K562 (cell line): Measurements from ENCODE around the gene PNPLA8. TPM values are rescaled to one million over a fixed set of nuclear protein-coding genes. Genes with fewer than 3 reads are reported as not detected.

ENCODE experiments used
- ATAC-seq: fragments of 200-7000 bp; cut with Tn5 transposase; 3 replicates; pipeline ENCODE4 v1.9.1; 2020; ENCODE audit warnings: moderate library complexity
- BruUV-seq: library from RNA; stranded (reverse); fragments of 400-500 nt; replicated peaks from 2 replicates; lab custom pipeline; 2021; lab: Mats Ljungman, UMichigan
- CTCF ChIA-PET: fragments of 300-600 bp; formaldehyde crosslinking; extraction: SDS; loops from one replicate; lab custom pipeline; 2021; ENCODE audit warnings: low intra/inter-chr PET ratio; lab: Yijun Ruan, JAX
- POLR2A ChIA-PET: fragments of 300-600, 350-650 bp; sonication (Branson Sonifier 250); formaldehyde crosslinking; extraction: SDS; loops from one replicate; lab custom pipeline; 2021; ENCODE audit warnings: antibody characterized with exemption, inconsistent platforms; lab: Yijun Ruan, JAX
- DNase-seq, 4 experiments: peaks; one replicate each; pipeline versions ENCODE4 v3.0.0 to v3.0.0-alpha.2; 2011 to 2018; ENCODE audit warnings: low spot score in 3 of 4, mixed read lengths in 3 of 4; ENCODE audit errors: extremely low read depth in 1 of 4
- FAIRE-seq: peaks from 2 replicates; lab custom pipeline; 2011; peaks lifted over from hg19 to GRCh38; lab: Jason Lieb, UNC
- H2AFZ ChIP-seq: 2 replicates; pipeline ENCODE4 v1.6.0; 2011; ENCODE audit warnings: low read depth, low read length, control low read depth, inconsistent platforms
- H3K27ac ChIP-seq: fragments of 200-600 bp; 3 replicates; pipeline ENCODE4 v1.8.0; 2011; ENCODE audit warnings: low read depth, mild to moderate bottlenecking, control low read depth, inconsistent platforms, low read length, moderate library complexity, mixed read lengths; ENCODE audit errors: extremely low read depth
- H3K27me3 ChIP-seq, 2 experiments: fragments of 300-600 bp in 1 of 2; 2 replicates in 1 of 2; 3 replicates in 1 of 2; pipeline versions ENCODE4 v1.6.0 to v1.8.0; 2011; ENCODE audit warnings: inconsistent platforms in 2 of 2, low read length in 2 of 2, mild to moderate bottlenecking in 1 of 2, mixed read lengths in 1 of 2, moderate library complexity in 1 of 2; ENCODE audit not compliant: control insufficient read depth in 2 of 2, insufficient read depth in 2 of 2
- H3K36me3 ChIP-seq: fragments of 300-600 bp; 3 replicates; pipeline ENCODE4 v1.8.0; 2011; ENCODE audit warnings: mild to moderate bottlenecking, low read length, inconsistent platforms; ENCODE audit not compliant: control insufficient read depth, insufficient read depth
- H3K4me1 ChIP-seq, 2 experiments: fragments of 200-600 bp in 1 of 2; replicated peaks in 1 of 2; 2 replicates in 1 of 2; 3 replicates in 1 of 2; pipeline versions ENCODE4 v1.5.1 to v1.8.0; 2011; ENCODE audit warnings: inconsistent platforms in 2 of 2, low read length in 2 of 2, mild to moderate bottlenecking in 1 of 2, mixed read lengths in 1 of 2, moderate library complexity in 1 of 2; ENCODE audit not compliant: control insufficient read depth in 2 of 2, insufficient read depth in 2 of 2
- H3K4me2 ChIP-seq: 2 replicates; pipeline ENCODE4 v1.6.1; 2011; ENCODE audit warnings: low read length, control low read depth, inconsistent platforms, mixed read lengths; ENCODE audit not compliant: insufficient read depth
- H3K4me3 ChIP-seq: fragments of 200-600 bp; sonication (generic), shearing (Covaris generic); 2 replicates; pipeline ENCODE4 v1.5.1; 2016; ENCODE audit warnings: control low read depth, inconsistent platforms
- H3K79me2 ChIP-seq: fragments of 200-600 bp; 3 replicates; pipeline ENCODE4 v1.8.0; 2011; ENCODE audit warnings: low read length, inconsistent platforms; ENCODE audit not compliant: control insufficient read depth, insufficient read depth
- H3K9ac ChIP-seq, 2 experiments: 2 replicates each; pipeline versions ENCODE4 v1.6.0 to v1.6.1; 2011; ENCODE audit warnings: low read depth in 2 of 2, low read length in 2 of 2, control low read depth in 1 of 2, inconsistent platforms in 1 of 2, mild to moderate bottlenecking in 1 of 2, mixed read lengths in 1 of 2; ENCODE audit not compliant: insufficient read depth in 1 of 2
- H3K9me1 ChIP-seq: one replicate; pipeline ENCODE4 v1.6.0; 2011; ENCODE audit warnings: inconsistent platforms, mild to moderate bottlenecking, low read length, moderate library complexity; ENCODE audit not compliant: control insufficient read depth, insufficient read depth
- H3K9me3 ChIP-seq: replicated peaks from 2 replicates; pipeline ENCODE4 v1.5.1; 2011; ENCODE audit warnings: low read depth, low read length, inconsistent platforms; ENCODE audit not compliant: control insufficient read depth, insufficient read depth
- H4K20me1 ChIP-seq: replicated peaks from 2 replicates; pipeline ENCODE4 v1.6.1; 2011; ENCODE audit warnings: low read length, inconsistent platforms, mixed read lengths; ENCODE audit not compliant: control insufficient read depth, insufficient read depth
- FOXP1 ChIP-seq: sonication (generic); formaldehyde crosslinking; IDR thresholded peaks from 2 replicates; pipeline ENCODE4 v1.8.0; 2022; ENCODE audit warnings: mild to moderate bottlenecking, missing genetic modification reagents
- HMG20B ChIP-seq: fragments of 250-450 bp; sonication (Bioruptor Pico); IDR thresholded peaks from 2 replicates; pipeline ENCODE4 v1.5.0; 2021; ENCODE audit warnings: mild to moderate bottlenecking
- MEF2A ChIP-seq: IDR thresholded peaks from 2 replicates; pipeline ENCODE4 v1.6.1; 2011; ENCODE audit warnings: low read depth, mild to moderate bottlenecking, low read length, moderate library complexity; ENCODE audit not compliant: control insufficient read depth
- PML ChIP-seq: IDR thresholded peaks from 2 replicates; pipeline ENCODE4 v1.6.1; 2012; ENCODE audit warnings: low read length, inconsistent platforms
- PTTG1 ChIP-seq: fragments of 450-650 bp; IDR thresholded peaks from 2 replicates; pipeline ENCODE4 v1.6.1; 2016; ENCODE audit warnings: low read depth, mild to moderate bottlenecking, missing genetic modification characterization, missing compliant biosample characterization
- SMARCA4 ChIP-seq: fragments of 450-650 bp; IDR thresholded peaks from 2 replicates; pipeline ENCODE4 v1.6.1; 2016
- STAG1 ChIP-seq: sonication (generic); formaldehyde crosslinking; IDR thresholded peaks from 2 replicates; pipeline ENCODE4 v1.5.0; 2020; ENCODE audit warnings: missing genetic modification reagents, borderline replicate concordance
- TAL1 ChIP-seq: fragments of 450-650 bp; IDR thresholded peaks from 2 replicates; pipeline ENCODE4 v1.6.1; 2016; ENCODE audit warnings: mild to moderate bottlenecking
- TRIM28 ChIP-seq: fragments of 450-650 bp; IDR thresholded peaks from 2 replicates; pipeline ENCODE4 v1.6.1; 2017
- ZNF134 ChIP-seq: fragments of 250-450 bp; sonication (Bioruptor Pico); conservative IDR thresholded peaks from 2 replicates; pipeline ENCODE4 v1.4.0; 2020
- ZNF197 ChIP-seq: fragments of 200-800 bp; sonication (Bioruptor generic); IDR thresholded peaks from 2 replicates; pipeline ENCODE4 v1.6.1; 2016; ENCODE audit warnings: low read depth, missing genetic modification characterization, missing compliant biosample characterization
- WGBS: fragments of 100-300 bp; shearing (Covaris generic); methylation state at CpG from one replicate; pipeline ENCODE4 v1.1.6; 2016; ENCODE audit warnings: low coverage, mixed read lengths; ENCODE audit not compliant: insufficient coverage; ENCODE audit errors: missing lambda C conversion rate; 5-methylcytosine and 5-hydroxymethylcytosine counted together
- in situ Hi-C: fragments of 300-500 bp; cut with MboI; formaldehyde crosslinking; loops from 4 replicates; pipeline ENCODE4 v1.15.0; 2018; ENCODE audit warnings: inconsistent platforms, mixed read lengths
- intact Hi-C: fragments of 100-400 bp; cut with micrococcal nuclease; formaldehyde crosslinking; loops from 2 replicates; pipeline ENCODE4 v1.14.2; 2022
- polyA plus RNA-seq, 8 experiments: library from polyadenylated mRNA; depleted of rRNA in 4 of 8; stranded (reverse) in 5 of 8; unstranded in 3 of 8; fragments of >200 nt; fragmentation: Nextera tagmentation in 2 of 8; fragmentation: Illumina TruSeq in 1 of 8; extraction: Ambion mirVana in 2 of 8; extraction: Trizol in 1 of 8; gene quantifications; 2 replicates each; pipeline versions ENCODE4 v1.2.1 to v1.2.3, GENCODE V29; 2011 to 2014; ENCODE audit warnings: inconsistent platforms in 1 of 8, missing spikeins in 1 of 8
- total RNA-seq, 7 experiments: library from RNA; depleted of rRNA in 6 of 7; stranded (reverse); fragments of >200 nt in 6 of 7; fragmentation: Illumina TruSeq in 2 of 7; extraction: Trizol in 2 of 7; gene quantifications; 2 replicates each; pipeline versions ENCODE4 v1.2.1 to v1.2.3, GENCODE V29; 2011 to 2021; ENCODE audit warnings: low replicate concordance in 1 of 7
- TF ChIP-seq, protein P1 (sequence below): sonication (generic); formaldehyde crosslinking; IDR thresholded peaks from 2 replicates; pipeline ENCODE4 v1.8.1; 2023; ENCODE audit warnings: mild to moderate bottlenecking, missing genetic modification reagents
- TF ChIP-seq, protein P2 (sequence below), 2 experiments: IDR thresholded peaks; 2 replicates each; pipeline ENCODE4 v1.6.1; 2012; ENCODE audit warnings: improper control_type of control experiment in 2 of 2, low read depth in 2 of 2, low read length in 2 of 2, borderline replicate concordance in 1 of 2
- TF ChIP-seq, protein P3 (sequence below): fragments of 450-650 bp; IDR thresholded peaks from 2 replicates; pipeline ENCODE4 v1.6.1; 2017; ENCODE audit warnings: antibody characterized with exemption, mild to moderate bottlenecking

Gene PNPLA8
- total and polyA plus RNA-seq, 9 of the 15 experiments (the other 6 are each of a cell fraction or from before 2014, with no cell fraction given): 12.8 to 27.6 (median 16.3) TPM

DNA sequence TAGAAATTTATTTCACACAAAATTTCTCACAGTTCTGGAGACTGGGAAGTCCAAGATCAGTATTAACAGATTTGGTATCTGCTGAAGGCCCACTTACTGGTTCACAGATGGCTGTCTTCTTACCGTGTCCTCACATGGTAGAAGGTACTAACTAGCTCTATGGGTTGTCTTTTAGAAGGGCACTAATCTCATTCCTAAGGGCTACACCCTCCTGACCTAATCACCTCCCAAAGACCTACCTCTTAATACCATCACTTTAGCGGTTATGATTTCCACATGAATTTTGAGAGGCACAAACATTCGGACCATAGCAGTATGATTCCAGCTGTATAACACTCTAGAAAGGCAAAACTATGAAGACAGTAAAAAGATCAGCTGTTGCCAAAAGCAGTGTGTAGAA, 8.0 kb downstream of the PNPLA8 start:
- H3K36me3 ChIP-seq: peaks cover 17% of the 10 kb centered on the region; the same call in 2 of the 3 replicates
- DNase-seq (no peak), ATAC-seq (no peak), FAIRE-seq (no peak)
- H3K4me3 ChIP-seq: no peak overlapping the region
- no peak overlapping the region for H2AFZ ChIP-seq
- H3K9me3 ChIP-seq: no peaks in the 10 kb centered on the region
- POLR2A ChIA-PET: interaction anchor here (0.6 to 2.1 kb wide), 4 partner anchors 7 to 52 kb away, joined by 3 to 12 read pairs (median 4); partner anchors contain the start of genes DNAJB9 and PNPLA8
- CTCF ChIA-PET: no interaction called here
- intact Hi-C loops (no loop called here), in situ Hi-C loops (no loop called here)
- no peaks in the 10 kb centered on the region for H3K27me3 ChIP-seq
- no peak overlapping the region for H3K27ac ChIP-seq
- H3K9ac ChIP-seq: no peak overlapping the region
- H3K79me2 ChIP-seq: peaks cover 14% of the 10 kb centered on the region
- no peak overlapping the region for H3K4me2 ChIP-seq
- H3K4me1 ChIP-seq: peaks cover 0 to under 1% of the 10 kb centered on the region in 2 experiments; a peak in 2 of 5 replicates
- 80% methylated on average over 3 of the region's 3 CpGs for WGBS
- H4K20me1 ChIP-seq: no peaks in the 10 kb centered on the region
- no peaks in the 10 kb centered on the region for H3K9me1 ChIP-seq
- BruUV-seq: no TSS peak
- TF ChIP-seq ZNF197 (CRISPR knock-in tag): no peak
- no peak for TF ChIP-seq PML
- no peak for TF ChIP-seq MEF2A
- no peak for TF ChIP-seq ZNF134 (CRISPR knock-in tag)
- no peak for TF ChIP-seq TRIM28
- TF ChIP-seq FOXP1 (CRISPR knock-in tag): no peak
- TF ChIP-seq PTTG1: no peak
- no peak for TF ChIP-seq HMG20B (CRISPR knock-in tag)
- TF ChIP-seq, protein P1, sequence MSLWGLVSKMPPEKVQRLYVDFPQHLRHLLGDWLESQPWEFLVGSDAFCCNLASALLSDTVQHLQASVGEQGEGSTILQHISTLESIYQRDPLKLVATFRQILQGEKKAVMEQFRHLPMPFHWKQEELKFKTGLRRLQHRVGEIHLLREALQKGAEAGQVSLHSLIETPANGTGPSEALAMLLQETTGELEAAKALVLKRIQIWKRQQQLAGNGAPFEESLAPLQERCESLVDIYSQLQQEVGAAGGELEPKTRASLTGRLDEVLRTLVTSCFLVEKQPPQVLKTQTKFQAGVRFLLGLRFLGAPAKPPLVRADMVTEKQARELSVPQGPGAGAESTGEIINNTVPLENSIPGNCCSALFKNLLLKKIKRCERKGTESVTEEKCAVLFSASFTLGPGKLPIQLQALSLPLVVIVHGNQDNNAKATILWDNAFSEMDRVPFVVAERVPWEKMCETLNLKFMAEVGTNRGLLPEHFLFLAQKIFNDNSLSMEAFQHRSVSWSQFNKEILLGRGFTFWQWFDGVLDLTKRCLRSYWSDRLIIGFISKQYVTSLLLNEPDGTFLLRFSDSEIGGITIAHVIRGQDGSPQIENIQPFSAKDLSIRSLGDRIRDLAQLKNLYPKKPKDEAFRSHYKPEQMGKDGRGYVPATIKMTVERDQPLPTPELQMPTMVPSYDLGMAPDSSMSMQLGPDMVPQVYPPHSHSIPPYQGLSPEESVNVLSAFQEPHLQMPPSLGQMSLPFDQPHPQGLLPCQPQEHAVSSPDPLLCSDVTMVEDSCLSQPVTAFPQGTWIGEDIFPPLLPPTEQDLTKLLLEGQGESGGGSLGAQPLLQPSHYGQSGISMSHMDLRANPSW: no peak
- TF ChIP-seq, protein P2, sequence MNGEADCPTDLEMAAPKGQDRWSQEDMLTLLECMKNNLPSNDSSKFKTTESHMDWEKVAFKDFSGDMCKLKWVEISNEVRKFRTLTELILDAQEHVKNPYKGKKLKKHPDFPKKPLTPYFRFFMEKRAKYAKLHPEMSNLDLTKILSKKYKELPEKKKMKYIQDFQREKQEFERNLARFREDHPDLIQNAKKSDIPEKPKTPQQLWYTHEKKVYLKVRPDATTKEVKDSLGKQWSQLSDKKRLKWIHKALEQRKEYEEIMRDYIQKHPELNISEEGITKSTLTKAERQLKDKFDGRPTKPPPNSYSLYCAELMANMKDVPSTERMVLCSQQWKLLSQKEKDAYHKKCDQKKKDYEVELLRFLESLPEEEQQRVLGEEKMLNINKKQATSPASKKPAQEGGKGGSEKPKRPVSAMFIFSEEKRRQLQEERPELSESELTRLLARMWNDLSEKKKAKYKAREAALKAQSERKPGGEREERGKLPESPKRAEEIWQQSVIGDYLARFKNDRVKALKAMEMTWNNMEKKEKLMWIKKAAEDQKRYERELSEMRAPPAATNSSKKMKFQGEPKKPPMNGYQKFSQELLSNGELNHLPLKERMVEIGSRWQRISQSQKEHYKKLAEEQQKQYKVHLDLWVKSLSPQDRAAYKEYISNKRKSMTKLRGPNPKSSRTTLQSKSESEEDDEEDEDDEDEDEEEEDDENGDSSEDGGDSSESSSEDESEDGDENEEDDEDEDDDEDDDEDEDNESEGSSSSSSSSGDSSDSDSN (IDR thresholded peaks at IDR 0.05; ENCODE audit: borderline replicate concordance in 1 of 2, low read depth in 2 of 2, low read length in 2 of 2): no peak
- no peak for TF ChIP-seq STAG1 (CRISPR knock-in tag)
- TF ChIP-seq, protein P3, sequence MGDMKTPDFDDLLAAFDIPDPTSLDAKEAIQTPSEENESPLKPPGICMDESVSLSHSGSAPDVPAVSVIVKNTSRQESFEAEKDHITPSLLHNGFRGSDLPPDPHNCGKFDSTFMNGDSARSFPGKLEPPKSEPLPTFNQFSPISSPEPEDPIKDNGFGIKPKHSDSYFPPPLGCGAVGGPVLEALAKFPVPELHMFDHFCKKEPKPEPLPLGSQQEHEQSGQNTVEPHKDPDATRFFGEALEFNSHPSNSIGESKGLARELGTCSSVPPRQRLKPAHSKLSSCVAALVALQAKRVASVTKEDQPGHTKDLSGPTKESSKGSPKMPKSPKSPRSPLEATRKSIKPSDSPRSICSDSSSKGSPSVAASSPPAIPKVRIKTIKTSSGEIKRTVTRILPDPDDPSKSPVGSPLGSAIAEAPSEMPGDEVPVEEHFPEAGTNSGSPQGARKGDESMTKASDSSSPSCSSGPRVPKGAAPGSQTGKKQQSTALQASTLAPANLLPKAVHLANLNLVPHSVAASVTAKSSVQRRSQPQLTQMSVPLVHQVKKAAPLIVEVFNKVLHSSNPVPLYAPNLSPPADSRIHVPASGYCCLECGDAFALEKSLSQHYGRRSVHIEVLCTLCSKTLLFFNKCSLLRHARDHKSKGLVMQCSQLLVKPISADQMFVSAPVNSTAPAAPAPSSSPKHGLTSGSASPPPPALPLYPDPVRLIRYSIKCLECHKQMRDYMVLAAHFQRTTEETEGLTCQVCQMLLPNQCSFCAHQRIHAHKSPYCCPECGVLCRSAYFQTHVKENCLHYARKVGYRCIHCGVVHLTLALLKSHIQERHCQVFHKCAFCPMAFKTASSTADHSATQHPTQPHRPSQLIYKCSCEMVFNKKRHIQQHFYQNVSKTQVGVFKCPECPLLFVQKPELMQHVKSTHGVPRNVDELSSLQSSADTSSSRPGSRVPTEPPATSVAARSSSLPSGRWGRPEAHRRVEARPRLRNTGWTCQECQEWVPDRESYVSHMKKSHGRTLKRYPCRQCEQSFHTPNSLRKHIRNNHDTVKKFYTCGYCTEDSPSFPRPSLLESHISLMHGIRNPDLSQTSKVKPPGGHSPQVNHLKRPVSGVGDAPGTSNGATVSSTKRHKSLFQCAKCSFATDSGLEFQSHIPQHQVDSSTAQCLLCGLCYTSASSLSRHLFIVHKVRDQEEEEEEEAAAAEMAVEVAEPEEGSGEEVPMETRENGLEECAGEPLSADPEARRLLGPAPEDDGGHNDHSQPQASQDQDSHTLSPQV: no peak
- TF ChIP-seq SMARCA4: no peak
- TF ChIP-seq TAL1: no peak
